Type B pancreatic cell (in vitro differentiated cells): ENCODE measurements around the gene CDK16. TPM values are rescaled to one million over a fixed set of nuclear protein-coding genes. Genes with fewer than 3 reads are reported as not detected.

Experiments
- DNase-seq: peaks from one replicate; pipeline ENCODE4 v3.0.0; 2021; ENCODE audit warnings: mixed read lengths; ENCODE audit not compliant: unreplicated experiment; ENCODE audit errors: extremely low spot score
- H3K27ac Mint-ChIP-seq: 2 replicates; pipeline ENCODE4 v1.8.0; 2021; ENCODE audit warnings: mild to moderate bottlenecking, mixed read lengths
- H3K27me3 Mint-ChIP-seq: 2 replicates; pipeline ENCODE4 v1.8.0; 2021; ENCODE audit warnings: mixed read lengths
- H3K36me3 Mint-ChIP-seq: 2 replicates; pipeline ENCODE4 v1.8.0; 2021; ENCODE audit warnings: mixed read lengths
- H3K4me1 Mint-ChIP-seq: one replicate; pipeline ENCODE4 v1.8.0; 2021; ENCODE audit warnings: mixed read lengths; ENCODE audit not compliant: unreplicated experiment
- H3K4me3 Mint-ChIP-seq: 2 replicates; pipeline ENCODE4 v1.8.0; 2021; ENCODE audit warnings: mild to moderate bottlenecking, mixed read lengths
- H3K9me3 Mint-ChIP-seq: 2 replicates; pipeline ENCODE4 v1.8.0; 2021; ENCODE audit warnings: mixed read lengths
- total RNA-seq: library from RNA; stranded (reverse); gene quantifications from 2 replicates; pipeline ENCODE4 v1.2.1, GENCODE V29; 2021; ENCODE audit warnings: low replicate concordance
- TF ChIP-seq, protein P1 (sequence below): fragments of 200-600 bp; sonication (generic); conservative IDR thresholded peaks from 2 replicates; pipeline ENCODE4 v1.5.0; 2021; ENCODE audit warnings: antibody characterized with exemption, mild to moderate bottlenecking

CDK16 gene
- total RNA-seq, 1 donor from 2014 or later = 234 TPM

DNA sequence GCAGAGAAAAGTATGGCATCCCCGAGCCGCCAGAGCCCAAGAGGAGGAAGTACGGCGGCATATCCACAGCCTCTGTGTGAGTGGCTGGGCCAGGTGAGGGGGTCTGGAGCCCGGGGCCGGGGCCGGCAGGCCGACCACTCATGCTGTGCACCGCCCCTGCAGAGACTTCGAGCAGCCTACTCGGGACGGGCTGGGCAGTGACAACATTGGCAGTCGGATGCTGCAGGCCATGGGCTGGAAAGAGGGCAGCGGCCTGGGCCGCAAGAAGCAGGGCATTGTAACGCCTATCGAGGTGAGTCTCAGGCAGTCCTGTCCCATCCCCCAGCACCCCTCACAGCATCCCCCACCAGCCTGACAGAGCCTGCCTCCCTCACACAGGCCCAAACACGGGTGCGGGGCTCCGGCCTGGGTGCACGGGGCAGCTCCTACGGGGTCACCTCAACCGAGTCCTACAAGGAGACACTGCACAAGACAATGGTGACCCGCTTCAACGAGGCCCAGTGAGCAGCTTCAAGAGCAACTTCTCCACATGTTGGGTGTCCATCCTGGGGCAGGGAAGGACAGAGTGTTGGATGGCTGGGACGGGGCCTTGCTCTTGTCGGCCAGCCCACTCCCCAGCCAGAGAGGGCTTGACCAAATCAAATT lies 32.3 kb upstream of the CDK16 start:
- Mint-ChIP-seq H3K27ac (no peak overlapping the region), H3K9me3 (no peaks in the 10 kb centered on the region), H3K27me3 (no peaks in the 10 kb centered on the region), H3K4me1 (no peaks in the 10 kb centered on the region), H3K36me3 (peaks cover 4% of the 10 kb centered on the region), H3K4me3 (no peak overlapping the region)
- TF ChIP-seq, protein P1, sequence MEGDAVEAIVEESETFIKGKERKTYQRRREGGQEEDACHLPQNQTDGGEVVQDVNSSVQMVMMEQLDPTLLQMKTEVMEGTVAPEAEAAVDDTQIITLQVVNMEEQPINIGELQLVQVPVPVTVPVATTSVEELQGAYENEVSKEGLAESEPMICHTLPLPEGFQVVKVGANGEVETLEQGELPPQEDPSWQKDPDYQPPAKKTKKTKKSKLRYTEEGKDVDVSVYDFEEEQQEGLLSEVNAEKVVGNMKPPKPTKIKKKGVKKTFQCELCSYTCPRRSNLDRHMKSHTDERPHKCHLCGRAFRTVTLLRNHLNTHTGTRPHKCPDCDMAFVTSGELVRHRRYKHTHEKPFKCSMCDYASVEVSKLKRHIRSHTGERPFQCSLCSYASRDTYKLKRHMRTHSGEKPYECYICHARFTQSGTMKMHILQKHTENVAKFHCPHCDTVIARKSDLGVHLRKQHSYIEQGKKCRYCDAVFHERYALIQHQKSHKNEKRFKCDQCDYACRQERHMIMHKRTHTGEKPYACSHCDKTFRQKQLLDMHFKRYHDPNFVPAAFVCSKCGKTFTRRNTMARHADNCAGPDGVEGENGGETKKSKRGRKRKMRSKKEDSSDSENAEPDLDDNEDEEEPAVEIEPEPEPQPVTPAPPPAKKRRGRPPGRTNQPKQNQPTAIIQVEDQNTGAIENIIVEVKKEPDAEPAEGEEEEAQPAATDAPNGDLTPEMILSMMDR = no peak
- no peak for DNase-seq

DNA sequence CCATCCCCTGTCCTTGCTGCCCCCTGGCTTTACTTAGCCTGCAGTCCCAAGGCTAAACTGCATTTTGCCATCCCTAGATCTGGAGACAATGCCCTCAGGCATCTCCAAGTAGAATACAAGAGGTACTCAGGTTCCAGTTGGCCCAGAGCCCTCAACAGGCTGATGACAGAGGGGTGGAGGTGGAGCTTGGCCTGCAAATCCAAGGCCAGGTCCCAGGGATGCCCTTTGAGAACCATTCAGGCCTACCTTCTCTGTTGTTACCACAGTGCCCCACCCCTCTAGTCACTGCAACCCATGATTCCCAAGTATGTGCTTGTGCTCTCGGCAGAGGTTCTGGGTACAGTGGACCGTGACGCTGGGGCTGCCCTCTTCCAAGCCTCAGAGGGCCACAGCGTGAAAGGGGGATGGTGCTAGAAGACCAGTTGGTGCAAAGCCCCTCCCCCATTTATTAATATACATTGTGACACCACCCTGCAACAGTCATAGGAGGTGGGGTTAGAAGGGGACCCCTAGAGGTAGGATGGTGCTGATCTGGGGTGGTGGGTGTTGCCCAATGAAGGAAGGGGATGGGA lies 31.3 kb upstream of the CDK16 start:
- Mint-ChIP-seq H3K9me3 (no peaks in the 10 kb centered on the region), H3K4me3 (no peak overlapping the region), H3K27ac (no peak overlapping the region), H3K36me3 (peaks cover 4% of the 10 kb centered on the region), H3K4me1 (no peaks in the 10 kb centered on the region), H3K27me3 (no peaks in the 10 kb centered on the region)
- TF ChIP-seq, protein P1 = no peak
- no peak for DNase-seq

- no peak for DNase-seq
- H3K9me3 Mint-ChIP-seq = no peaks in the 10 kb centered on the region
- TF ChIP-seq, protein P1 = no peak
- no peak overlapping the region for H3K27ac Mint-ChIP-seq
- peaks cover 9% of the 10 kb centered on the region for H3K36me3 Mint-ChIP-seq
- H3K4me1 Mint-ChIP-seq = peaks cover 16% of the 10 kb centered on the region
- H3K4me3 Mint-ChIP-seq = no peak overlapping the region
- H3K27me3 Mint-ChIP-seq = no peaks in the 10 kb centered on the region
These were observed 28.6 kb upstream of the CDK16 start for GRCh38 chrX:47189906-47190305.

GRCh38 chrX:47190445-47191269 lies 27.8 kb upstream of the CDK16 start:
- no peaks in the 10 kb centered on the region for H3K9me3 Mint-ChIP-seq
- peaks cover 11% of the 10 kb centered on the region for H3K36me3 Mint-ChIP-seq
- peaks cover 22% of the 10 kb centered on the region for H3K4me1 Mint-ChIP-seq
- peak overlapping the region; percentile 77 for H3K27ac Mint-ChIP-seq
- TF ChIP-seq, protein P1 = no peak
- peak overlapping the region; percentile 96 for H3K4me3 Mint-ChIP-seq
- no peaks in the 10 kb centered on the region for H3K27me3 Mint-ChIP-seq
- peak; percentile 87 for DNase-seq

DNA sequence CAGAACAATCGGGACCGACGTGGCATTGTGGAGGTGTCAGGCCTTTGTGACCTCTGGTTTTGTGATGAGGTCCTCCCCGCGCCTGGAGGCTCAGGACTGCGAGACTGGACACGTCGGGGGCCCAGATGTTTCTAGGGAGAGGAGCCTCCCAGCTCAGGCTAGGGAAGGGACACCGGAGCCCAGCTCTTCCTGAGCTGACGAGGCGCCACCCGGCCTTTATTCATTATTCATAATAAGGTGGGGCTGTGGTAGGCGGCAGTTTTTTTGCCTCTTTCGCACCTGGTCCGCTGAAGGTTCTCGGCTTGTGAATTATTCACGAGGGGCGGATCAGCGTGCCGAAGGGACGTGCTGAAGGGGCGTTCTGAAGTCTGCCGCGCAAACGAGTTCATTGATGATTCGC lies 27.1 kb upstream of the CDK16 start:
- Mint-ChIP-seq H3K4me1 (peaks cover 29% of the 10 kb centered on the region), H3K4me3 (peak overlapping the region; percentile 96), H3K36me3 (peaks cover 17% of the 10 kb centered on the region), H3K27me3 (no peaks in the 10 kb centered on the region), H3K9me3 (no peaks in the 10 kb centered on the region), H3K27ac (peak overlapping the region; percentile 77)
- TF ChIP-seq, protein P1 = no peak
- no peak for DNase-seq
